HG02938 (cell line): ENCODE measurements around the gene CHCHD6.

Source experiments
- ATAC-seq: cut with Tn5 transposase; IDR thresholded peaks from one replicate; pipeline ENCODE4 v1.9.1; 2021; ENCODE audit warnings: mild to moderate bottlenecking, moderate library complexity; ENCODE audit not compliant: unreplicated experiment

The CHCHD6 gene

GRCh38 chr3:126816986-126817777, 113.1 kb downstream of the CHCHD6 start:
- no peak for ATAC-seq

GRCh38 chr3:126817781-126818180, 113.7 kb downstream of the CHCHD6 start:
- no peak for ATAC-seq

- ATAC-seq, result no peak
These were observed 114.5 kb downstream of the CHCHD6 start for GRCh38 chr3:126818400-126819095.

- ATAC-seq, result no peak
These were observed 122.7 kb downstream of the CHCHD6 start for GRCh38 chr3:126826693-126827092.

- ATAC-seq, result no peak
These were observed 123.1 kb downstream of the CHCHD6 start for GRCh38 chr3:126827121-126827520.

GRCh38 chr3:126828306-126828705, 124.3 kb downstream of the CHCHD6 start:
- ATAC-seq, result no peak

GRCh38 chr3:126832933-126833332, 128.9 kb downstream of the CHCHD6 start:
- ATAC-seq, result no peak

- ATAC-seq, result no peak
These were observed 130.8 kb downstream of the CHCHD6 start for GRCh38 chr3:126834596-126835471.

- no peak for ATAC-seq
These were observed 131.6 kb downstream of the CHCHD6 start for GRCh38 chr3:126835472-126836219.

- ATAC-seq, result no peak
These were observed 132.3 kb downstream of the CHCHD6 start for GRCh38 chr3:126836220-126836860.

- ATAC-seq, result no peak
These were observed 133.7 kb downstream of the CHCHD6 start for GRCh38 chr3:126837773-126838172.

- ATAC-seq, result no peak
These were observed 142.1 kb downstream of the CHCHD6 start for GRCh38 chr3:126845920-126846715.

GRCh38 chr3:126847061-126847460, 143.0 kb downstream of the CHCHD6 start:
- no peak for ATAC-seq

GRCh38 chr3:126848991-126849390, 145.0 kb downstream of the CHCHD6 start:
- no peak for ATAC-seq

- ATAC-seq, result no peak
These were observed 145.7 kb downstream of the CHCHD6 start for GRCh38 chr3:126849768-126850167.

- no peak for ATAC-seq
These were observed 146.5 kb downstream of the CHCHD6 start for GRCh38 chr3:126850370-126851085.

- no peak for ATAC-seq
These were observed 147.3 kb downstream of the CHCHD6 start for GRCh38 chr3:126851382-126851781.

- ATAC-seq, result no peak
These were observed 147.9 kb downstream of the CHCHD6 start for GRCh38 chr3:126851934-126852333.

- no peak for ATAC-seq
These were observed 148.5 kb downstream of the CHCHD6 start for GRCh38 chr3:126852511-126852910.
